Loucy (cell line): ENCODE measurements around the gene ANKRD13B.

Experiments used
- H2AFZ ChIP-seq: fragments of 200-600 bp; sonication (generic); 2 replicates; pipeline ENCODE4 v1.6.0; 2016; ENCODE audit warnings: antibody characterized with exemption, mild to moderate bottlenecking, low read length, moderate library complexity
- H3F3A ChIP-seq: fragments of 200-600 bp; 2 replicates; pipeline ENCODE4 v1.6.0; 2016; ENCODE audit warnings: antibody characterized with exemption, low read depth, mild to moderate bottlenecking
- H3K27me3 ChIP-seq: fragments of 200-600 bp; sonication (generic); 2 replicates; pipeline ENCODE4 v1.6.1; 2014; ENCODE audit warnings: low read length, mild to moderate bottlenecking; ENCODE audit not compliant: insufficient read depth, poor library complexity, severe bottlenecking
- H3K36me3 ChIP-seq: fragments of 200-600 bp; sonication (generic); 2 replicates; pipeline ENCODE4 v1.6.1; 2016; ENCODE audit warnings: low read length; ENCODE audit not compliant: insufficient read depth
- H3K4me1 ChIP-seq: fragments of 200-600 bp; sonication (generic); 2 replicates; pipeline ENCODE4 v1.5.1; 2014; ENCODE audit warnings: low read length, mild to moderate bottlenecking; ENCODE audit not compliant: insufficient read depth, poor library complexity, severe bottlenecking
- H3K4me2 ChIP-seq: fragments of 200-600 bp; sonication (generic); 2 replicates; pipeline ENCODE4 v1.6.0; 2014; ENCODE audit warnings: antibody characterized with exemption, low read length, low read depth, mild to moderate bottlenecking; ENCODE audit not compliant: poor library complexity, severe bottlenecking
- H3K4me3 ChIP-seq: fragments of 200-600 bp; sonication (generic); 2 replicates; pipeline ENCODE4 v1.5.1; 2014; ENCODE audit warnings: low read length, mild to moderate bottlenecking, mixed read lengths; ENCODE audit not compliant: poor library complexity, severe bottlenecking
- H3K79me2 ChIP-seq: fragments of 200-600 bp; sonication (generic); 2 replicates; pipeline ENCODE4 v1.6.1; 2014; ENCODE audit warnings: low read length; ENCODE audit not compliant: insufficient read depth
- H3K9ac ChIP-seq: fragments of 200-600 bp; sonication (generic); 2 replicates; pipeline ENCODE4 v1.6.0; 2014; ENCODE audit warnings: mild to moderate bottlenecking, low read depth, low read length, moderate library complexity; ENCODE audit not compliant: poor library complexity, severe bottlenecking
- H3K9me2 ChIP-seq: fragments of 200-600 bp; sonication (generic); replicated peaks from 2 replicates; pipeline ENCODE4 v1.6.1; 2016; ENCODE audit warnings: low read depth, low read length, mixed read lengths
- H3K9me3 ChIP-seq: fragments of 200-600 bp; sonication (generic); 2 replicates; pipeline ENCODE4 v1.6.1; 2014; ENCODE audit warnings: mild to moderate bottlenecking, antibody characterized with exemption, low read length, low read depth; ENCODE audit not compliant: insufficient read depth
- H4K20me1 ChIP-seq: fragments of 200-600 bp; sonication (generic); 2 replicates; pipeline ENCODE4 v1.6.0; 2014; ENCODE audit warnings: antibody characterized with exemption, low read length, mild to moderate bottlenecking; ENCODE audit not compliant: insufficient read depth, poor library complexity, severe bottlenecking
- EZH2phosphoT487 ChIP-seq: fragments of 200-600 bp; IDR thresholded peaks from 2 replicates; pipeline ENCODE4 v1.6.1; 2018; ENCODE audit warnings: antibody characterized with exemption, mild to moderate bottlenecking, moderate library complexity, borderline replicate concordance
- TF ChIP-seq, protein P1 (sequence below): fragments of 200-600 bp; sonication (generic); conservative IDR thresholded peaks from 2 replicates; pipeline ENCODE4 v1.5.1; 2014; ENCODE audit warnings: mild to moderate bottlenecking, antibody characterized with exemption, low read length

The ANKRD13B gene

DNA sequence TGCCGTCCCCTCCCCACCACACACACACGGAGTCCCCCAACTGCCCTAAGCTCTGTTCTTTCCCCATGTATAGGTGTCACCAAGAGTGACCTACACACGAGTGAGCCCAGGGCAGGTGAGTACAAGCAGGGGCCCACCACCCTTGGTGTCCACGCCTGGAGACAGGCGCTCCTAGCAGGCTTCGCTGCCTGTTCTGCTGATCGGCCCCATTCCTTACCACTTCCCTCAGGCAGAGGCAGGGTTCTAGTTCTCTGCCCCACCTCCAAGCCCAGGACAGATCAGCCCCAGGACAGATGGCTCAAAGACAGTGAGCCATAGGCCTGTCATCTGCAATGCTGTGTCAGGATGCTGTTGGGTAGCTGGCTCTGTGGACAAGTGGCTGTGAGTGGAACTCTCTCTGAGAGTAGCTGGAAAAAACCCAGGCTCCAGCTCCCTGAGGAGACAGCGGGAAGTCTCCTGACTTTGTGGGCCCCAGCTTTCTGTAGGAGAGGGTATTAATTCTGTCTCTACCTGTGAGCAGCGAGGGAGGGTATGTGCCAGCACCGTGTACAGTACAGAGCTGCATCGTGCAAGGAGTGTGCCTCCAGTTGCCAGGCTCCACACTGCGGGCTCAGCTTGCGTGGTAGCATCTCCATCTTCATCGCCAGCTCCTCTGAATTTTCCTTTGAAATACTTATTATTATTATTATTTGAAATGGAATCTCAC, 23.5 kb upstream of the ANKRD13B start:
- Histone ChIP-seq H3K9ac (peak overlapping the region; percentile 87), H3F3A (0 out of 2 replicates have a peak, but pooled peaks cover 3% of the 10 kb centered on the region), H4K20me1 (peaks cover 10% of the 10 kb centered on the region), H3K4me3 (peak overlapping the region; percentile 92), H3K27me3 (no peaks in the 10 kb centered on the region), H2AFZ (peak overlapping the region; percentile 98; the same call in 1 of the 2 replicates), H3K4me2 (peak overlapping the region; percentile 81), H3K9me3 (no peaks in the 10 kb centered on the region), H3K4me1 (peaks cover 17% of the 10 kb centered on the region), H3K9me2 (no peaks in the 10 kb centered on the region), H3K79me2 (peaks cover 19% of the 10 kb centered on the region; the same call in 1 of the 2 replicates), H3K36me3 (peaks cover 9% of the 10 kb centered on the region; the same call in 1 of the 2 replicates)
- TF ChIP-seq, protein P1, sequence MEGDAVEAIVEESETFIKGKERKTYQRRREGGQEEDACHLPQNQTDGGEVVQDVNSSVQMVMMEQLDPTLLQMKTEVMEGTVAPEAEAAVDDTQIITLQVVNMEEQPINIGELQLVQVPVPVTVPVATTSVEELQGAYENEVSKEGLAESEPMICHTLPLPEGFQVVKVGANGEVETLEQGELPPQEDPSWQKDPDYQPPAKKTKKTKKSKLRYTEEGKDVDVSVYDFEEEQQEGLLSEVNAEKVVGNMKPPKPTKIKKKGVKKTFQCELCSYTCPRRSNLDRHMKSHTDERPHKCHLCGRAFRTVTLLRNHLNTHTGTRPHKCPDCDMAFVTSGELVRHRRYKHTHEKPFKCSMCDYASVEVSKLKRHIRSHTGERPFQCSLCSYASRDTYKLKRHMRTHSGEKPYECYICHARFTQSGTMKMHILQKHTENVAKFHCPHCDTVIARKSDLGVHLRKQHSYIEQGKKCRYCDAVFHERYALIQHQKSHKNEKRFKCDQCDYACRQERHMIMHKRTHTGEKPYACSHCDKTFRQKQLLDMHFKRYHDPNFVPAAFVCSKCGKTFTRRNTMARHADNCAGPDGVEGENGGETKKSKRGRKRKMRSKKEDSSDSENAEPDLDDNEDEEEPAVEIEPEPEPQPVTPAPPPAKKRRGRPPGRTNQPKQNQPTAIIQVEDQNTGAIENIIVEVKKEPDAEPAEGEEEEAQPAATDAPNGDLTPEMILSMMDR, result no peak
- no peak for TF ChIP-seq EZH2phosphoT487

DNA sequence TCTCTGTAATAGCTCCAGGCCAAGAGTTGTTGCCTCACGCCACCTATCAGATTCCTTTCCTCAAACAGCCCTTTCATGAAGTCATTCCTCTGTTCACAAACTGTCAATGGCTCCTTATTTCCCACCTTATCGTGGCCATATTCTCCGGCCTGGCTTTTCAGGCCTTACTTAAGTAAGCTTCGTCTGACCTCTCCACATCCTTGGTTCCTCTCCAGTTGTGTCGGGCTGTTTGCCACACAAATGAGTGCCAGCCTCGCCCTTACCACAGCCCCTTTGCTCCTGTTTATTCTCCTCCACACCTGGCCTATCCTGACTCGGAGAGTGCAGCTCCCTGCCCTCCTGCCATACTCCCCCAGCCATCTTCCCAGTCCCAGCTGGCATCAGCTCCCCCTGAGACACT, 22.4 kb upstream of the ANKRD13B start:
- peaks cover 10% of the 10 kb centered on the region for H4K20me1 ChIP-seq
- peaks cover 16% of the 10 kb centered on the region; the same call in 1 of the 2 replicates for H3K36me3 ChIP-seq

DNA sequence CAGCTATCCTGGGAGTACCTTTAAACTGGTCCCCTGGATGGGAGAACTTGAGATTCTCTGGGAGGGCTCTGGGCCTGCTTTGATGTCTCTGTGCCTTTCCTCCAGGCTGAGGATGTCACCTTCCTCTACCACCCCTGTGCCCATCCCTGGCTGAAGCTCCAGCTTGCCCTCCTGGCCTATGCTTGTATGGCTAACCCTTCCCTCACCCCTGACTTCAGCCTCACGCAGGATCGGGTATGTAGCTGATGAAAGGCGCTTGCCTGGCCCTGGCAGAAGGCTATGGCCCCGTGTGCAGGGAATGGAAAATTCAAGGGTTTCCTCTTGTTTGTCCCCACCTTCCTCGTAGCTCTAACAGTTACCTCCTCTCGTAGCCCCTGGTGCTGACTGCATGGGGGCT, 21.4 kb upstream of the ANKRD13B start:
- H3K36me3 ChIP-seq, result peaks cover 25% of the 10 kb centered on the region; the same call in 1 of the 2 replicates
- H3K4me3 ChIP-seq, result no peak overlapping the region
- TF ChIP-seq EZH2phosphoT487, result no peak
- TF ChIP-seq, protein P1, result no peak
- H4K20me1 ChIP-seq, result peaks cover 10% of the 10 kb centered on the region
- H3K4me1 ChIP-seq, result peaks cover 8% of the 10 kb centered on the region
- peaks cover 6% of the 10 kb centered on the region; the same call in 1 of the 2 replicates for H3K79me2 ChIP-seq
- no peaks in the 10 kb centered on the region for H3K9me2 ChIP-seq
- H3F3A ChIP-seq, result 0 out of 2 replicates have a peak, but pooled peaks cover 3% of the 10 kb centered on the region
- H3K27me3 ChIP-seq, result no peaks in the 10 kb centered on the region
- H2AFZ ChIP-seq, result no peak overlapping the region
- no peak overlapping the region for H3K9ac ChIP-seq
- no peaks in the 10 kb centered on the region for H3K9me3 ChIP-seq
- no peak overlapping the region for H3K4me2 ChIP-seq

More for the DNA sequence above, 22.4 kb upstream of the ANKRD13B start:
- Histone ChIP-seq H3K4me1 (peaks cover 13% of the 10 kb centered on the region), H3K27me3 (no peaks in the 10 kb centered on the region), H3K4me3 (no peak overlapping the region), H3K9ac (no peak overlapping the region), H2AFZ (no peak overlapping the region), H3K9me3 (no peaks in the 10 kb centered on the region), H3K79me2 (peaks cover 11% of the 10 kb centered on the region; the same call in 1 of the 2 replicates), H3K4me2 (no peak overlapping the region), H3K9me2 (no peaks in the 10 kb centered on the region), H3F3A (0 out of 2 replicates have a peak, but pooled peaks cover 3% of the 10 kb centered on the region)
- no peak for TF ChIP-seq EZH2phosphoT487
- TF ChIP-seq, protein P1, result no peak
